GM23248 (cell line): ENCODE results near the gene UQCR10. TPM values are rescaled to one million over a fixed set of nuclear protein-coding genes. Genes with fewer than 3 reads are reported as not detected.

ENCODE experiments used
- DNase-seq: peaks from one replicate; pipeline ENCODE4 v3.0.0-alpha.2; 2015
- H2AFZ ChIP-seq: fragments of 200-600 bp; sonication (generic); 2 replicates; pipeline ENCODE4 v1.6.1; 2016; ENCODE audit warnings: antibody characterized with exemption
- H3F3A ChIP-seq: fragments of 200-600 bp; sonication (generic); 2 replicates; pipeline ENCODE4 v1.6.1; 2016; ENCODE audit warnings: mild to moderate bottlenecking, antibody characterized with exemption, mixed run types; ENCODE audit not compliant: insufficient read depth
- H3K27ac ChIP-seq: fragments of 200-600 bp; sonication (generic); 2 replicates; pipeline ENCODE4 v1.5.1; 2016; ENCODE audit warnings: mild to moderate bottlenecking
- H3K27me3 ChIP-seq: fragments of 200-600 bp; sonication (generic); replicated peaks from 2 replicates; pipeline ENCODE4 v1.6.1; 2016; ENCODE audit warnings: mild to moderate bottlenecking; ENCODE audit not compliant: insufficient read depth
- H3K36me3 ChIP-seq: fragments of 200-600 bp; sonication (generic); 2 replicates; pipeline ENCODE4 v1.6.1; 2016; ENCODE audit warnings: low read depth, mild to moderate bottlenecking
- H3K4me1 ChIP-seq: fragments of 200-600 bp; sonication (generic); 2 replicates; pipeline ENCODE4 v1.6.1; 2016; ENCODE audit warnings: mild to moderate bottlenecking; ENCODE audit not compliant: insufficient read depth
- H3K4me2 ChIP-seq: fragments of 200-600 bp; sonication (generic); one replicate; pipeline ENCODE4 v1.6.1; 2016; ENCODE audit warnings: mild to moderate bottlenecking; ENCODE audit not compliant: unreplicated experiment
- H3K4me3 ChIP-seq: fragments of 200-600 bp; sonication (generic); 2 replicates; pipeline ENCODE4 v1.5.1; 2016; ENCODE audit warnings: mild to moderate bottlenecking
- H3K79me2 ChIP-seq: fragments of 200-600 bp; sonication (generic); 2 replicates; pipeline ENCODE4 v1.6.1; 2016; ENCODE audit warnings: mild to moderate bottlenecking; ENCODE audit not compliant: insufficient read depth
- H3K9ac ChIP-seq: fragments of 200-600 bp; sonication (generic); 2 replicates; pipeline ENCODE4 v1.6.1; 2016; ENCODE audit warnings: mild to moderate bottlenecking
- H3K9me2 ChIP-seq: fragments of 200-600 bp; sonication (generic); 2 replicates; pipeline ENCODE4 v1.6.1; 2016; ENCODE audit warnings: mixed run types, mild to moderate bottlenecking, moderate library complexity; ENCODE audit not compliant: insufficient read depth
- H3K9me3 ChIP-seq: fragments of 200-600 bp; sonication (generic); one replicate; pipeline ENCODE4 v1.6.1; 2017; ENCODE audit warnings: low read depth
- H4K20me1 ChIP-seq: fragments of 200-600 bp; sonication (generic); 2 replicates; pipeline ENCODE4 v1.6.0; 2016; ENCODE audit not compliant: insufficient read depth
- EZH2 ChIP-seq: fragments of 200-600 bp; sonication (generic); IDR thresholded peaks from 2 replicates; pipeline ENCODE4 v1.6.1; 2018; ENCODE audit warnings: antibody characterized with exemption, mild to moderate bottlenecking; ENCODE audit not compliant: insufficient read depth, poor library complexity, severe bottlenecking
- EZH2phosphoT487 ChIP-seq: fragments of 200-600 bp; sonication (generic); IDR thresholded peaks from 2 replicates; pipeline ENCODE4 v1.6.1; 2018; ENCODE audit warnings: antibody characterized with exemption, moderate library complexity, mild to moderate bottlenecking, low read depth; ENCODE audit not compliant: insufficient read depth
- whole genome bisulfite sequencing, 2 experiments: methylation state at CpG; one replicate each; pipeline ENCODE4 v1.1.6; 2015 to 2017; ENCODE audit warnings: low lambda C conversion rate in 2 of 2, low coverage in 1 of 2; ENCODE audit errors: missing lambda C conversion rate in 2 of 2; 5-methylcytosine and 5-hydroxymethylcytosine counted together
- in situ Hi-C: fragments of 300-500 bp; cut with MboI; formaldehyde crosslinking; loops from 2 replicates; pipeline ENCODE4 v1.15.0; 2020
- polyA plus RNA-seq: library from polyadenylated mRNA; unstranded; fragments of >200 nt; fragmentation: Nextera tagmentation; extraction: Ambion mirVana; gene quantifications from 2 replicates; pipeline ENCODE4 v1.2.1, GENCODE V29; 2016
- total RNA-seq: library from RNA; depleted of rRNA; stranded (reverse); fragments of >200 nt; shearing (Covaris generic); gene quantifications from 2 replicates; pipeline ENCODE4 v1.2.3, GENCODE V29; 2014

The UQCR10 gene
- total and polyA plus RNA-seq, 2 experiments from 2014 or later: 45.0 to 233 TPM

- Histone ChIP-seq H2AFZ (no peak overlapping the region), H3K36me3 (peaks cover 6% of the 10 kb centered on the region; the same call in 1 of the 2 replicates), H3K27ac (no peak overlapping the region), H3F3A (peaks cover 15% of the 10 kb centered on the region), H3K4me2 (no peak overlapping the region), H3K9me2 (no peaks in the 10 kb centered on the region), H4K20me1 (no peaks in the 10 kb centered on the region), H3K27me3 (no peaks in the 10 kb centered on the region), H3K9me3 (no peaks in the 10 kb centered on the region), H3K4me1 (peaks cover 19% of the 10 kb centered on the region), H3K9ac (no peak overlapping the region), H3K79me2 (no peaks in the 10 kb centered on the region; the same call in 1 of the 2 replicates), H3K4me3 (no peak overlapping the region)
- 98 to 100% methylated on average over 5 of the region's 5 CpGs for WGBS, 2 experiments
- DNase-seq: no peak
- in situ Hi-C loops: no loop called here
- TF ChIP-seq EZH2 (no peak), EZH2phosphoT487 (no peak)
These were observed 34.0 kb downstream of the UQCR10 start for GRCh38 chr22:29801153-29801552.

GRCh38 chr22:29801796-29802195 lies 34.6 kb downstream of the UQCR10 start:
- no peaks in the 10 kb centered on the region; the same call in 1 of the 2 replicates for H3K79me2 ChIP-seq
- H4K20me1 ChIP-seq: no peaks in the 10 kb centered on the region
- H2AFZ ChIP-seq: no peak overlapping the region
- no peaks in the 10 kb centered on the region for H3K27me3 ChIP-seq
- H3K9ac ChIP-seq: no peak overlapping the region
- no peak for DNase-seq
- no peak overlapping the region for H3K4me3 ChIP-seq
- no peak overlapping the region for H3K27ac ChIP-seq
- TF ChIP-seq EZH2phosphoT487 (no peak), EZH2 (no peak)
- H3K4me2 ChIP-seq: no peak overlapping the region
- H3K4me1 ChIP-seq: peaks cover 19% of the 10 kb centered on the region
- peaks cover 11% of the 10 kb centered on the region; the same call in 1 of the 2 replicates for H3K36me3 ChIP-seq
- in situ Hi-C loops: no loop called here
- no peaks in the 10 kb centered on the region for H3K9me2 ChIP-seq
- no peaks in the 10 kb centered on the region for H3K9me3 ChIP-seq
- H3F3A ChIP-seq: peaks cover 15% of the 10 kb centered on the region
- 94 to 96% methylated on average over 8 of the region's 8 CpGs for WGBS, 2 experiments

DNA sequence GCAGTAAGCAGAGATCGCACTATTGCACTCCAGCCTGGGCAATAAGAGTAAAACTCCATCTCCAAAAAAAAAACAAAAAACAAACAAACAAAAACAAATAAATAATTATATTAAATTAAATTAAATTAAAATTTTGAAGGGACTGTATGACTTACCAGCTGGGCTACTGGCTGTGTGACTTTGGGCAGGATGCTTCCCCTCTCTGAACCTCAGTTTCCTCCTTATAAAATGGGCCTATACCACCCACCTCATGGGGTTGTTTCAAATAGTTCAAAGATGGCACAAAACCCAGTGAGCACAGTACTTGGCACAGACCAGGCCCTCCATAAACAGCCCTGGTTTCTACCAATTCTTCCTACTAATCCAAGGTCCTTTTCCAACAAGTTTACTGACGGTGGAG lies 36.0 kb downstream of the UQCR10 start:
- no peak overlapping the region for H3K4me2 ChIP-seq
- peaks cover 18% of the 10 kb centered on the region for H3K4me1 ChIP-seq
- TF ChIP-seq EZH2phosphoT487 (no peak), EZH2 (no peak)
- H3K4me3 ChIP-seq: no peak overlapping the region
- H3F3A ChIP-seq: peaks cover 15% of the 10 kb centered on the region
- H3K36me3 ChIP-seq: peaks cover 11% of the 10 kb centered on the region; the same call in 1 of the 2 replicates
- no peak overlapping the region for H2AFZ ChIP-seq
- no peaks in the 10 kb centered on the region; the same call in 1 of the 2 replicates for H3K79me2 ChIP-seq
- no peaks in the 10 kb centered on the region for H3K9me3 ChIP-seq
- no peak overlapping the region for H3K9ac ChIP-seq
- no peaks in the 10 kb centered on the region for H3K9me2 ChIP-seq
- no peak overlapping the region for H3K27ac ChIP-seq
- no peaks in the 10 kb centered on the region for H4K20me1 ChIP-seq
- in situ Hi-C loops: no loop called here
- WGBS, 2 experiments: 91 to 95% methylated on average over 2 of the region's 2 CpGs
- no peak for DNase-seq
- H3K27me3 ChIP-seq: no peaks in the 10 kb centered on the region

DNA sequence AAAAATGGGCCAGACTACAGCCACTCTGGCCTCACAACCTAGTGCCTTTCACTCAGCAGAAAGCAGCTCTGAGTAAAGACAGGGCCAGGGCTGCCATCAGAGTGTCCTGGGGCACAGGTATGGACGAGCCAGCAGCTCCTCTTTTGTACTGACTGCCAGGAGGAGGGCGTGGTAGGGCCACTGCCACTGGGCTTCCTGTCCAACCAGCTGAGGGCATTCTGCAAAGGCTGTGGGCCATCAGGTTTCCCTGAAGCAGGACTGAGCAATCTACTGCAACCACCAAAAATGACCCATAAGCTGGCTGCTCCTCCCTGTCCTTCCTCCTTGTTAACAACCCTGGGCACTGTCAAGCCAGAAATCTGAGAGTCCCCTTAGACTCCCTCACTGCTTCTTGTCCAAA lies 37.8 kb downstream of the UQCR10 start:
- Histone ChIP-seq H3K9me2 (no peaks in the 10 kb centered on the region), H3K4me3 (no peak overlapping the region), H3F3A (peaks cover 9% of the 10 kb centered on the region), H3K9me3 (no peaks in the 10 kb centered on the region), H3K9ac (no peak overlapping the region), H2AFZ (no peak overlapping the region), H3K27me3 (no peaks in the 10 kb centered on the region), H4K20me1 (no peaks in the 10 kb centered on the region), H3K36me3 (peaks cover 11% of the 10 kb centered on the region; the same call in 1 of the 2 replicates), H3K4me2 (no peak overlapping the region), H3K79me2 (no peaks in the 10 kb centered on the region), H3K4me1 (peaks cover 1% of the 10 kb centered on the region), H3K27ac (no peak overlapping the region)
- no peak for TF ChIP-seq EZH2
- 100% methylated on average over 2 of the region's 2 CpGs for WGBS, 2 experiments
- DNase-seq: no peak
- in situ Hi-C loops: no loop called here

DNA sequence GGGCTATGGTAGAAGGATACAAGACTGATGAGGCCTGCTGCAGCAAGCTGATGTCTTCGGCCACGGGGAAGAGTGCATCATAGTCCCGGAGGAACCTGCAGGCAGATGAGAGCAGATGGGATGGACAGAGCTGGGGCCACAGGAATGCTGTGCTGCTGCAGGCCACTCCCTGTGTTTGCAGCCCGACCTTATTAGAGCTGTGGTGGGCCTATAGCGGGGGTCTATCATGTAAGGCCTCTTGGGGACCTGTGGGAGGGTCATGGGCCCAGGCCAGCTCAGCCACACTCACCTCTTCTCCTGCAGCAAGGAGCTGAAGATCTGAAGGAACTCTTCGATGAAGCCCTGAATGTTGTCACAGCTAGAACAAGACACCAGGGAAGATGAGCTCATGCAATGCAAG lies 39.0 kb downstream of the UQCR10 start:
- Histone ChIP-seq H3K9ac (no peak overlapping the region), H3F3A (no peaks in the 10 kb centered on the region), H3K4me2 (no peak overlapping the region), H3K9me3 (no peaks in the 10 kb centered on the region), H3K4me3 (no peak overlapping the region), H3K9me2 (no peaks in the 10 kb centered on the region), H2AFZ (no peak overlapping the region), H3K4me1 (no peaks in the 10 kb centered on the region), H3K27ac (no peak overlapping the region), H3K36me3 (peaks cover 16% of the 10 kb centered on the region; the same call in 1 of the 2 replicates), H3K79me2 (no peaks in the 10 kb centered on the region), H3K27me3 (no peaks in the 10 kb centered on the region), H4K20me1 (no peaks in the 10 kb centered on the region)
- WGBS, 2 experiments: 94 to 100% methylated on average over 6 of the region's 6 CpGs
- DNase-seq: no peak
- in situ Hi-C loops: no loop called here
- TF ChIP-seq EZH2 (no peak), EZH2phosphoT487 (no peak)
